ENCODE data around the gene SPRR2G.
"Not testable (repeated sequence)": the region's sequence is repeated elsewhere in the genome, so short reads cannot be mapped to it uniquely, and the experiment has no call there.

The SPRR2G gene

GRCh38 chr1:153133743-153134142, 16.9 kb downstream of the SPRR2G start:
- H3K4me3 ChIP-seq (ENCODE audit: low read depth, low read length): no peak overlapping the region
- TF ChIP-seq, protein P1, sequence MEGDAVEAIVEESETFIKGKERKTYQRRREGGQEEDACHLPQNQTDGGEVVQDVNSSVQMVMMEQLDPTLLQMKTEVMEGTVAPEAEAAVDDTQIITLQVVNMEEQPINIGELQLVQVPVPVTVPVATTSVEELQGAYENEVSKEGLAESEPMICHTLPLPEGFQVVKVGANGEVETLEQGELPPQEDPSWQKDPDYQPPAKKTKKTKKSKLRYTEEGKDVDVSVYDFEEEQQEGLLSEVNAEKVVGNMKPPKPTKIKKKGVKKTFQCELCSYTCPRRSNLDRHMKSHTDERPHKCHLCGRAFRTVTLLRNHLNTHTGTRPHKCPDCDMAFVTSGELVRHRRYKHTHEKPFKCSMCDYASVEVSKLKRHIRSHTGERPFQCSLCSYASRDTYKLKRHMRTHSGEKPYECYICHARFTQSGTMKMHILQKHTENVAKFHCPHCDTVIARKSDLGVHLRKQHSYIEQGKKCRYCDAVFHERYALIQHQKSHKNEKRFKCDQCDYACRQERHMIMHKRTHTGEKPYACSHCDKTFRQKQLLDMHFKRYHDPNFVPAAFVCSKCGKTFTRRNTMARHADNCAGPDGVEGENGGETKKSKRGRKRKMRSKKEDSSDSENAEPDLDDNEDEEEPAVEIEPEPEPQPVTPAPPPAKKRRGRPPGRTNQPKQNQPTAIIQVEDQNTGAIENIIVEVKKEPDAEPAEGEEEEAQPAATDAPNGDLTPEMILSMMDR (IDR thresholded peaks at IDR 0.05; ENCODE audit: control insufficient read depth, extremely low read depth, insufficient read depth): no peak
- DNase-seq (ENCODE audit: low read depth): no peak

DNA sequence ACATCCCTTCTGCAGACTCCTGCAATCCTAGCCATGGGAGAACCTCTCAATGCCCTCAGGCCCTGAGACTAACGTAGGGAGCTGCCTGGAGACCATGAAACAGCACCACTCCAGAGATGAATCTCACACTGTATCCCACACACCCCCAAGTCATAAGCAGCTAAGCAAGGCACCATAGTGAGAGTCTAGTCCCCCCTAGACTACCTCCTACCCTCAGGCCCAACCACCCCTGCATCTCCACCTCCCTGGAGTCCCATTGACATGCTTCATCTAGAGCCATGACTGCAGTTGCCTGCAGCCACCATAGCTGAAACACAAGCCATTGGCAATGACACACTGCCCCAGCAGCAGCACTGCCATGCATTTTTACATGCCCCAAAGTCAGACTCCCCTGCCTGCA, 17.4 kb downstream of the SPRR2G start:
- no peak overlapping the region for H3K4me3 ChIP-seq (ENCODE audit: low read depth, low read length)
- TF ChIP-seq, protein P1 (IDR thresholded peaks at IDR 0.05; ENCODE audit: control insufficient read depth, extremely low read depth, insufficient read depth): no peak

DNA sequence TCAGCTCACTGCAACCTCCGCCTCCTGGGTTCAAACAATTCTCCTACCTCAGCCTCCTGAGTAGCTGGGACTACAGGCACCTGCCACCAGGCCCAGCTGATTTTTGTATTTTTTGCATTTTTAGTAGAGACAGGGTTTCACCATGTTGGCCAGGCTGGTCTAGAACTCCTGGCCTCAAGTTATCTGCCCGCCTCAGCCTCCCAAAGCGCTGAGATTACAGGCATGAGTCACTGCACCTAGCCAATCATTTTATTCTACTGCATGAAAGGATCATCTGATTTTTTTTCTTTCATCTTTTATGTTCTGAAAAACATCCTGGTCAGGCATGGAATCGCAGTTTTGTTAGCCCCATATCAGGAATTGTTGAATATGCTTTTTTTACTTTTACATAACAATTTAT, 22.0 kb downstream of the SPRR2G start:
- not testable (repeated sequence) for DNase-seq (ENCODE audit: low read depth); H3K4me3 ChIP-seq (ENCODE audit: low read depth, low read length)

More for the DNA sequence above, 17.4 kb downstream of the SPRR2G start:
- DNase-seq (ENCODE audit: low read depth): no peak

DNA sequence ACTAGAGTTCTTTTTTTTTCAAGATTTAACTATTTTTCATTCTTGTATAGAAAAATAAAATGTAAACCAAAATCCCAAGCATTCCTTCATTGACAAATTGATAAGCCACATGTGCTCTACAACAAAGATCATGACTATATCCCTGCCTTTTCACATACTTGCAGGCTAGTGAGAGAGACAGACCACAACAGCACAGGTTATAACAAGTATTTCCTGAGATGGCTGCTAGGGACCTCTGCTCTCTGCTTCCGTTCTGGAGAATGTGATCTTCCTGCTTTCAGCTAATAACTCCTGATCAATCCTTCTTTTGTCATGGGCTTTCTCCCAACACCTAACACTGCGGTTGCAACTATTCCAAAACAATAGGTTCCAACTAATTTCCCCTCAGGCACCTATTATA, 23.4 kb downstream of the SPRR2G start:
- TF ChIP-seq, protein P1 (IDR thresholded peaks at IDR 0.05; ENCODE audit: control insufficient read depth, extremely low read depth, insufficient read depth): no peak
- no peak for DNase-seq (ENCODE audit: low read depth)
- no peak overlapping the region for H3K4me3 ChIP-seq (ENCODE audit: low read depth, low read length)

DNA sequence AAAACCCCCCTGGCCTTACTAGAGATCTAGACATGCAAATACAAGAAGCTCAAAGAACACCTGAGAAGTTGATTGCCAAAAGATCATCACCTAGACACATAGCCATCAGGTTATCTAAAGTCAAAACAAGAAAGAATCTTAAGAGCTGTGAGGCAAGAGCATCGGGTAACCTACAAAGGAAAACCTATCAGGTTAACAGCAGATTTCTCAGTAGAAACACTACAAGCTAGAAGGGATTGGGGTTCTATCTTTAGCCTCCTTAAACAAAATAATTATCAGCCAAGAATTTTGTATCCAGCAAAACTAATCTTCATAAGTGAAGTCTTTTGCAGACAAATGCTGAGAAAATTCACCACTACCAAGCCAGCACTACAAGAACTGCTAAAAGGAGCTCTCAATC, 25.2 kb downstream of the SPRR2G start:
- no peak overlapping the region for H3K4me3 ChIP-seq (ENCODE audit: low read depth, low read length)
- TF ChIP-seq, protein P1 (IDR thresholded peaks at IDR 0.05; ENCODE audit: control insufficient read depth, extremely low read depth, insufficient read depth): no peak
- no peak for DNase-seq (ENCODE audit: low read depth)

GRCh38 chr1:153123793-153124192, 26.9 kb downstream of the SPRR2G start:
- not testable (repeated sequence) for H3K4me3 ChIP-seq (ENCODE audit: low read depth, low read length); DNase-seq (ENCODE audit: low read depth)

GRCh38 chr1:153122831-153123421, 27.8 kb downstream of the SPRR2G start:
- DNase-seq (ENCODE audit: low read depth): peak; percentile 93
- TF ChIP-seq, protein P1 (IDR thresholded peaks at IDR 0.05; ENCODE audit: control insufficient read depth, extremely low read depth, insufficient read depth): no peak
- no peak overlapping the region for H3K4me3 ChIP-seq (ENCODE audit: low read depth, low read length)

DNA sequence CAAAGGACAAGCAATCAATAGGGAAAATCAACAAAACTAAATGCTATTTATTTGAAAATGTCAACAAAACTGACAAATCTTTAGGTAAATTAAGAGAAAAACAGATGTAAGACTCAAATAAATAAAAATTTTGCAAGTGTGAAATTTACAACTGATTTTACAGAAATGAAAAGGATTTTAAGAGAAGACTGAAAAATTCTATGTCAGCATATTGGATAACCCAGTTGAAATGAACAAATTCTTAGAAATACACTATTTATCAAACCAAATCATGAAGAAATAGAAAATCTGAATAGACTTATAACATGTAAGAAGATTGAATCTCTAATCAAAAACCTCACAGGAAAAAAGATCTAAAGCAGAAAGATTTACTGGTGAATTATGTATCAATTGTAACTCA, 29.7 kb downstream of the SPRR2G start:
- DNase-seq (ENCODE audit: low read depth): no peak
- TF ChIP-seq, protein P1 (IDR thresholded peaks at IDR 0.05; ENCODE audit: control insufficient read depth, extremely low read depth, insufficient read depth): no peak
- H3K4me3 ChIP-seq (ENCODE audit: low read depth, low read length): no peak overlapping the region
